Tibial nerve (tissue), 3 donors: ENCODE results near the gene P2RX5.

Experiments
- POLR2A ChIP-seq, 2 donors: fragments of 450-650 bp; IDR thresholded peaks; one replicate each; pipeline ENCODE4 v1.6.1; 2017; ENCODE audit warnings: antibody characterized with exemption in 2 of 2, mild to moderate bottlenecking in 2 of 2, moderate library complexity in 2 of 2
- TF ChIP-seq, protein P1 (sequence below), 5 experiments: fragments of 200-600 bp in 3 of 5; fragments of 450-650 bp in 2 of 5; sonication (generic) in 3 of 5; IDR thresholded peaks; one replicate each; pipeline ENCODE4 v1.5.1; 2016 to 2019; ENCODE audit warnings: antibody characterized with exemption in 5 of 5, mild to moderate bottlenecking in 3 of 5, moderate library complexity in 2 of 5

DNA sequence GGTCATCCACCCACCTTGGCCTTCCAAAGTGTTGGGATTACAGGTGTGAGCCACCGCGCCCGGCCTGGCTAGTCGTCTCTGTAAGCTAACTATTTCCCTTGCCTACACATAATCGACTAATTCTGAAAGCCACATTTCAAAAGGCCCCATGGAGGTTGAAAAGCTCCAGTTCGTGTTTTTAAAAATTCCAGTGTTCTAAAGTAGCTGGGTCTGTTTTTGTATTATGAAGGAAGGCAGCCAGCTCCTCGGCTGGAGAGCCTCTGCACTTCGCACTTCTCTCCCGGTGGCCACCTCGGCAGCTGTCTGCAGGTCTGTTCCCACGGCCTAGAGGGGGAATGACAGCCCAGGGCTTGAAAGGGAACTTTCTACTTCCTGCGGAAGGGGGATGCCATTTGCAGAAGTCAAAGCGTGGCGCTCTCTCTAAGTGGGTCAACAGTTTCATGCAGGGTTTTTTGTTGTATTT, 44.7 kb upstream of the P2RX5 start:
- no peak for TF ChIP-seq POLR2A (IDR thresholded peaks at IDR 0.05)
- TF ChIP-seq, protein P1, sequence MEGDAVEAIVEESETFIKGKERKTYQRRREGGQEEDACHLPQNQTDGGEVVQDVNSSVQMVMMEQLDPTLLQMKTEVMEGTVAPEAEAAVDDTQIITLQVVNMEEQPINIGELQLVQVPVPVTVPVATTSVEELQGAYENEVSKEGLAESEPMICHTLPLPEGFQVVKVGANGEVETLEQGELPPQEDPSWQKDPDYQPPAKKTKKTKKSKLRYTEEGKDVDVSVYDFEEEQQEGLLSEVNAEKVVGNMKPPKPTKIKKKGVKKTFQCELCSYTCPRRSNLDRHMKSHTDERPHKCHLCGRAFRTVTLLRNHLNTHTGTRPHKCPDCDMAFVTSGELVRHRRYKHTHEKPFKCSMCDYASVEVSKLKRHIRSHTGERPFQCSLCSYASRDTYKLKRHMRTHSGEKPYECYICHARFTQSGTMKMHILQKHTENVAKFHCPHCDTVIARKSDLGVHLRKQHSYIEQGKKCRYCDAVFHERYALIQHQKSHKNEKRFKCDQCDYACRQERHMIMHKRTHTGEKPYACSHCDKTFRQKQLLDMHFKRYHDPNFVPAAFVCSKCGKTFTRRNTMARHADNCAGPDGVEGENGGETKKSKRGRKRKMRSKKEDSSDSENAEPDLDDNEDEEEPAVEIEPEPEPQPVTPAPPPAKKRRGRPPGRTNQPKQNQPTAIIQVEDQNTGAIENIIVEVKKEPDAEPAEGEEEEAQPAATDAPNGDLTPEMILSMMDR (IDR thresholded peaks at IDR 0.05), result no peak
